ENCODE results near the gene PDE11A. TPM values are rescaled to one million over a fixed set of nuclear protein-coding genes. Genes with fewer than 3 reads are reported as not detected.

The PDE11A gene
- total and polyA plus RNA-seq, 4 donors, result 1.0 to 5.9 (median 1.7) TPM

DNA sequence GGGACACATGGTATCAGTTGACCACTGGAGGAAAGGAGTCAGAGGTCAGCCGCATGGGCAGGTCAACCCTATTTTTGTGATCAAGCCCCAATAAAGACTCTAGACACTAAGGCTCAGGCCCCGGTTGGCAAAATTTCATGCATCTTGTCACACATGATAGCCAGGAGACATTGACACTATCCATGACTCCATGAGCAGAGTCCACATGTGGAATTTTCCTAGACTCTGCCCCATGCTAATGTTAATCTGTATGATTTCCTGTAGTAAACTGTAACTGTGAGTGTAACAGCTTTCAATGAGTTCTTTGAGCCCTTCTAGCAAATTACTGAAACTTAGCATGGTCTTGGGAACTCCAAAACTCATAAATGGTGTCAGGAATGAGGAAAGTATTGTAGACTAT lies 192.3 kb downstream of the PDE11A start:
- 93% methylated on average over 2 of the region's 2 CpGs for WGBS
- peak overlapping the region in 1 of 2 donors; percentile 31 for H3K27ac ChIP-seq (ENCODE audit: low read depth in 1 of 2, low read length in 2 of 2)
- H3K4me3 ChIP-seq (ENCODE audit: low read depth in 1 of 3, low read length in 3 of 3), result no peak overlapping the region
- TF ChIP-seq GABPA (IDR thresholded peaks at IDR 0.05 in 1 of 2, conservative IDR thresholded peaks at IDR 0.05 in 1 of 2) (no peak), RXRA (IDR thresholded peaks at IDR 0.05) (peak in 1 of 2 donors; percentile 7), YY1 (IDR thresholded peaks at IDR 0.05) (no peak), FOXA2 (IDR thresholded peaks at IDR 0.05) (no peak)
- TF ChIP-seq, protein P1, sequence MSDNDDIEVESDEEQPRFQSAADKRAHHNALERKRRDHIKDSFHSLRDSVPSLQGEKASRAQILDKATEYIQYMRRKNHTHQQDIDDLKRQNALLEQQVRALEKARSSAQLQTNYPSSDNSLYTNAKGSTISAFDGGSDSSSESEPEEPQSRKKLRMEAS (IDR thresholded peaks at IDR 0.05), result no peak
- TF ChIP-seq, protein P2, sequence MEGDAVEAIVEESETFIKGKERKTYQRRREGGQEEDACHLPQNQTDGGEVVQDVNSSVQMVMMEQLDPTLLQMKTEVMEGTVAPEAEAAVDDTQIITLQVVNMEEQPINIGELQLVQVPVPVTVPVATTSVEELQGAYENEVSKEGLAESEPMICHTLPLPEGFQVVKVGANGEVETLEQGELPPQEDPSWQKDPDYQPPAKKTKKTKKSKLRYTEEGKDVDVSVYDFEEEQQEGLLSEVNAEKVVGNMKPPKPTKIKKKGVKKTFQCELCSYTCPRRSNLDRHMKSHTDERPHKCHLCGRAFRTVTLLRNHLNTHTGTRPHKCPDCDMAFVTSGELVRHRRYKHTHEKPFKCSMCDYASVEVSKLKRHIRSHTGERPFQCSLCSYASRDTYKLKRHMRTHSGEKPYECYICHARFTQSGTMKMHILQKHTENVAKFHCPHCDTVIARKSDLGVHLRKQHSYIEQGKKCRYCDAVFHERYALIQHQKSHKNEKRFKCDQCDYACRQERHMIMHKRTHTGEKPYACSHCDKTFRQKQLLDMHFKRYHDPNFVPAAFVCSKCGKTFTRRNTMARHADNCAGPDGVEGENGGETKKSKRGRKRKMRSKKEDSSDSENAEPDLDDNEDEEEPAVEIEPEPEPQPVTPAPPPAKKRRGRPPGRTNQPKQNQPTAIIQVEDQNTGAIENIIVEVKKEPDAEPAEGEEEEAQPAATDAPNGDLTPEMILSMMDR (IDR thresholded peaks at IDR 0.05; ENCODE audit: low read depth, low read length, missing input control), result no peak
- TF ChIP-seq, protein P3, sequence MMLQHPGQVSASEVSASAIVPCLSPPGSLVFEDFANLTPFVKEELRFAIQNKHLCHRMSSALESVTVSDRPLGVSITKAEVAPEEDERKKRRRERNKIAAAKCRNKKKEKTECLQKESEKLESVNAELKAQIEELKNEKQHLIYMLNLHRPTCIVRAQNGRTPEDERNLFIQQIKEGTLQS (IDR thresholded peaks at IDR 0.05), result no peak
- TF ChIP-seq, protein P4, sequence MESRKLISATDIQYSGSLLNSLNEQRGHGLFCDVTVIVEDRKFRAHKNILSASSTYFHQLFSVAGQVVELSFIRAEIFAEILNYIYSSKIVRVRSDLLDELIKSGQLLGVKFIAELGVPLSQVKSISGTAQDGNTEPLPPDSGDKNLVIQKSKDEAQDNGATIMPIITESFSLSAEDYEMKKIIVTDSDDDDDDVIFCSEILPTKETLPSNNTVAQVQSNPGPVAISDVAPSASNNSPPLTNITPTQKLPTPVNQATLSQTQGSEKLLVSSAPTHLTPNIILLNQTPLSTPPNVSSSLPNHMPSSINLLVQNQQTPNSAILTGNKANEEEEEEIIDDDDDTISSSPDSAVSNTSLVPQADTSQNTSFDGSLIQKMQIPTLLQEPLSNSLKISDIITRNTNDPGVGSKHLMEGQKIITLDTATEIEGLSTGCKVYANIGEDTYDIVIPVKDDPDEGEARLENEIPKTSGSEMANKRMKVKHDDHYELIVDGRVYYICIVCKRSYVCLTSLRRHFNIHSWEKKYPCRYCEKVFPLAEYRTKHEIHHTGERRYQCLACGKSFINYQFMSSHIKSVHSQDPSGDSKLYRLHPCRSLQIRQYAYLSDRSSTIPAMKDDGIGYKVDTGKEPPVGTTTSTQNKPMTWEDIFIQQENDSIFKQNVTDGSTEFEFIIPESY (IDR thresholded peaks at IDR 0.05), result no peak
- no peaks in the 10 kb centered on the region for H3K27me3 ChIP-seq (ENCODE audit: control insufficient read depth in 4 of 4, insufficient read depth in 4 of 4, low read length in 3 of 4)
- no peak for DNase-seq (ENCODE audit: low spot score)
- no peaks in the 10 kb centered on the region for H3K9me3 ChIP-seq (ENCODE audit: control insufficient read depth in 4 of 4, low read length in 3 of 4)
- no peak overlapping the region for H3K9ac ChIP-seq (ENCODE audit: low read depth in 1 of 2, low read length in 2 of 2)
- H3K4me1 ChIP-seq (ENCODE audit: control insufficient read depth in 4 of 4, insufficient read depth in 4 of 4, low read length in 3 of 4), result peaks cover 9 to 30% (median 22%) of the 10 kb centered on the region in 4 donors
- H3K36me3 ChIP-seq (ENCODE audit: control insufficient read depth in 4 of 4, insufficient read depth in 3 of 4, low read depth in 1 of 4, low read length in 3 of 4), result no peaks in the 10 kb centered on the region

DNA sequence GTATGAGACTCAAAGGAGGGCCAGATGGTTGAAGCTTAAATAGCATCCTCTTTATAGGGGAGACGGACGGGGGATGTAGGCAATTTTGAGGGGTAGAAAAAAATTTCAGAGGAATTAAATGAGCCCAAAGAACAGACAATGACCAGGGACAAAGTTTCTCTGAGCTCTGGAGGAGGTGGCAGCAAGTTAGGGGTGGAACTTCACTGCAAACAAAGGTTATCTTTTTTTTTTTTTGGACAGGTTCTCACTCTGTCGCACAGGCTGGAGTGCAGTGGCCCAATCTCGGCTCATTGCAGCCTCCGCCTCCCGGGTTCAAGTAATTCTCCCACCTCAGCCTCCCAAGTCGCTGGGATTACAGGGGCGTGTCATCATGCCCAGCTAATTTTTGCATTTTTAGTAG lies 195.6 kb downstream of the PDE11A start:
- Histone ChIP-seq H3K4me3 (ENCODE audit: low read depth in 1 of 3, low read length in 3 of 3) (no peak overlapping the region), H3K4me1 (ENCODE audit: control insufficient read depth in 4 of 4, insufficient read depth in 4 of 4, low read length in 3 of 4) (peaks cover 10 to 46% (median 25%) of the 10 kb centered on the region in 4 donors), H3K9me3 (ENCODE audit: control insufficient read depth in 4 of 4, low read length in 3 of 4) (no peaks in the 10 kb centered on the region), H3K9ac (ENCODE audit: low read depth in 1 of 2, low read length in 2 of 2) (no peak overlapping the region), H3K36me3 (ENCODE audit: control insufficient read depth in 4 of 4, insufficient read depth in 3 of 4, low read depth in 1 of 4, low read length in 3 of 4) (no peaks in the 10 kb centered on the region), H3K27ac (ENCODE audit: low read depth in 1 of 2, low read length in 2 of 2) (no peak overlapping the region), H3K27me3 (ENCODE audit: control insufficient read depth in 4 of 4, insufficient read depth in 4 of 4, low read length in 3 of 4) (no peaks in the 10 kb centered on the region)
- 68% methylated on average over 8 of the region's 8 CpGs for WGBS
- TF ChIP-seq HNF4A (conservative IDR thresholded peaks at IDR 0.05) (peak; percentile 28 to 45), RXRA (IDR thresholded peaks at IDR 0.05) (no peak)
- DNase-seq (ENCODE audit: low spot score), result no peak

DNA sequence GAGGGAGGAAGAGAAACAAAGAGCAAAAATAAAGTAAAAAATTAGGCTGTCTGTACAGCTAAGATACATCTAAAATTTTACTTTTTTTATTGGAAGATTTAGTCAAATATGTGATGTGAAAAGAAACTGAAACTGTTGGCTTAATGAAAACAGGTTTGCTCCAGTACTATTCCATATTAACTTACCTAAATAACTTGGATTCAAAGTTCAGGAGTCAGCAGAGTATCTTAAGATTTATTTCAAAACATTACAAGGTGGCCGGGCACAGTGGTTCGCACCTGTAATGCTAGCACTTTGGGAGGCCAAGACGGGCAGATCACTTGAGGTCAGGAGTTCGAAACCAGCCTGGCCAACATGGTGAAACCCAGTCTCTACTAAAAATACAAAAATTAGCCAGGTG lies 197.9 kb downstream of the PDE11A start:
- 91% methylated on average over 4 of the region's 4 CpGs for WGBS
- Histone ChIP-seq H3K9me3 (ENCODE audit: control insufficient read depth in 4 of 4, low read length in 3 of 4) (no peaks in the 10 kb centered on the region), H3K27ac (ENCODE audit: low read depth in 1 of 2, low read length in 2 of 2) (peak overlapping the region; percentile 55 to 67), H3K4me1 (ENCODE audit: control insufficient read depth in 4 of 4, insufficient read depth in 4 of 4, low read length in 3 of 4) (peaks cover 5 to 30% (median 16%) of the 10 kb centered on the region in 4 donors), H3K9ac (ENCODE audit: low read depth in 1 of 2, low read length in 2 of 2) (no peak overlapping the region), H3K36me3 (ENCODE audit: control insufficient read depth in 4 of 4, insufficient read depth in 3 of 4, low read depth in 1 of 4, low read length in 3 of 4) (no peaks in the 10 kb centered on the region), H3K27me3 (ENCODE audit: control insufficient read depth in 4 of 4, insufficient read depth in 4 of 4, low read length in 3 of 4) (no peaks in the 10 kb centered on the region), H3K4me3 (ENCODE audit: low read depth in 1 of 3, low read length in 3 of 3) (no peak overlapping the region)
- DNase-seq (ENCODE audit: low spot score), result no peak
- TF ChIP-seq FOXA1 (IDR thresholded peaks at IDR 0.05), result no peak
- TF ChIP-seq YY1 (IDR thresholded peaks at IDR 0.05), result no peak
- TF ChIP-seq HNF4A (conservative IDR thresholded peaks at IDR 0.05), result no peak
- TF ChIP-seq, protein P3 (IDR thresholded peaks at IDR 0.05), result no peak
- no peak for TF ChIP-seq RAD21 (IDR thresholded peaks at IDR 0.05)
- TF ChIP-seq, protein P4 (IDR thresholded peaks at IDR 0.05), result no peak
- no peak for TF ChIP-seq RXRA (IDR thresholded peaks at IDR 0.05)
- no peak for TF ChIP-seq JUND (IDR thresholded peaks at IDR 0.05)
- no peak for TF ChIP-seq NR2F2 (IDR thresholded peaks at IDR 0.05)
- no peak for TF ChIP-seq TAF1 (conservative IDR thresholded peaks at IDR 0.05)
- no peak for TF ChIP-seq HNF4G (IDR thresholded peaks at IDR 0.05)
- TF ChIP-seq, protein P1 (IDR thresholded peaks at IDR 0.05), result no peak
- TF ChIP-seq SP1 (IDR thresholded peaks at IDR 0.05), result no peak
